Dermis blood vessel endothelial cell (primary cell): ENCODE results near the gene COL28A1. TPM values are rescaled to one million over a fixed set of nuclear protein-coding genes. Genes with fewer than 3 reads are reported as not detected.

Source experiments
- DNase-seq: peaks from one replicate; pipeline ENCODE4 v3.0.0; 2010
- total RNA-seq: library from RNA; depleted of rRNA; stranded (reverse); fragments of >200 nt; gene quantifications from 2 replicates; pipeline ENCODE4 v1.2.3, GENCODE V29; 2014

COL28A1 gene
- 0.17 TPM in 1 of 2 replicates, not detected in the other for total RNA-seq

DNA sequence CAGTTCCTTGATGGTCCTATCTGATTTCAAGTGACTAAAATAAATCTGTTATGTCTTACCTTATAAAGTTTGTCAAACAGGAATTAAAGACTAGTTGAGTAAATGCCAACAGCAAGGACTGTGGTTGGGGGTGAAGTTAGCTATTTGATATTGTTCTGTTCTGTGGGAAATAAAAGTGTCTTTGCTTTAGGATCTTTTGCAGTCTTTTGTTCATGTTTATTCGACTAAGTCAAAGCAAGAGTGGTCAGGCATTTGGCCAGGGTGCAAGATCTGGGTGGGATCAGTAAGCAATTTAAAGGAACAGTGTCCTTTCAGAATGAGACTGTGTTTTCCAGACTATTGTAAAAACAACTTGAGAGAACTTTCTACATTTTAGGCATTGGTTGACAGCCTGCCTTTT lies at the start of gene COL28A1:
COL28A1 (minus strand) TSS at position 183 of the 400 bp plus-strand sequence. CDS start 2,998 bp downstream, outside the sequence.
- no peak for DNase-seq

- no peak for DNase-seq
These were observed 49.0 kb upstream of the COL28A1 start for GRCh38 chr7:7584653-7585052.

GRCh38 chr7:7583731-7584130 lies 48.1 kb upstream of the COL28A1 start:
- DNase-seq, result no peak

- peak; percentile 16 for DNase-seq
These were observed 46.9 kb upstream of the COL28A1 start for GRCh38 chr7:7582596-7582995.

GRCh38 chr7:7581531-7582179 lies 46.0 kb upstream of the COL28A1 start:
- no peak for DNase-seq

DNA sequence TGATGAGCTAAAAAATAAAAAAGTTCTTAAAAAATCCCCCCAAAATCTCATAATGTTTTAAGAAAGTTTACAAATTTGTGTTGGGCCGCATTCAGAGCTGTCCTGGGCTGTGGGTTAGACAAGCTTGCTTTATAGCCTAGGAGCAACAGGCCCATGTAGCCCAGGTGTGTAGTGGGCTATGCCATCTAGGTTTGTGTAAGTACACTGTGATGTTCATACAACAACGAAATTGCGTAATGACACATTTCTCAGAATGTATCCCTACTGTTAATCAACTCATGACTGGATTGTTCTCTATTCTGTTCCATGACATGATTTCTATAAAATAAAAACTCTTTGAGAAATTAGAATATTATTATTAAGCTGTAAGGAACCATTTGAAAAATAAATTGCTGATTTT lies 44.0 kb upstream of the COL28A1 start:
- DNase-seq, result no peak

- DNase-seq, result no peak
These were observed 42.2 kb upstream of the COL28A1 start for GRCh38 chr7:7577888-7578287.

- DNase-seq, result no peak
These were observed 40.7 kb upstream of the COL28A1 start for GRCh38 chr7:7576344-7576743.

DNA sequence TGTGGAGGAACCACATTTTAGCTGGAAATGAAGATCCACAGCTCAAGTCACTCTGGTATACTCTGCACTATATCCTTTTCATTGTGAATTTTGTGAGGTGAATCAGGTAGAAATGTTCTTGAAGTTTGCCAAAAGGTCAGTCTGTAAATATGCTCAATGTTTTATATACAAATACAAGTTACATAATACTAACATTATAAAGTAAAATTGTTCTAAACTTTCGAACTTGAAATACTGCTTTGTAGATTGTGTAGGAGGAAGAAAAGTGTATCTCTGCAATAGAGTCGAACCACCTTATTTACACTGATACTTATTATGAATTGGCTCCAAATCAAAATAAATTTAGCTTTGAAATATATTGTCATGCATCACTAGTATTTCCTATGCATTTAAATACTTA lies 38.0 kb upstream of the COL28A1 start:
- no peak for DNase-seq

DNA sequence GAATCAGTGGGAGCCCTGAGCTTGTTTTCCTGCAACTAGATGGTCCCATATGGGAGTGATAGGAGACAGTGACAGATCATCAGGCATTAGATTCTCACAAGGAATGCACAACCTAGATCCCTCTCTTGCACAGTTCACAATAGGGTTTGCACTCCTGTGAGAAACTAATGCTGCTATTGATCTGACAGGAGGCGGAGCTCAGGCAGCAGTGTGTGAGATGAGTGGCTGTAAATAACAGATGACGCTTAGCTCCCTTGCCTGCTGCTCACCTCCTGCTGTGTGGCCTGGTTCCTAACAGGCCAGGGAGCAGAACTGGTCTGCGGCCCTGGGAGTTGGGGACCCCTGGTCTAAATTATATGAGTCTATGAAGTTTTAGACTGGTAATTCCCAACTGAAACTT lies 34.9 kb upstream of the COL28A1 start:
- no peak for DNase-seq

GRCh38 chr7:7569615-7570014 lies 33.9 kb upstream of the COL28A1 start:
- no peak for DNase-seq

DNA sequence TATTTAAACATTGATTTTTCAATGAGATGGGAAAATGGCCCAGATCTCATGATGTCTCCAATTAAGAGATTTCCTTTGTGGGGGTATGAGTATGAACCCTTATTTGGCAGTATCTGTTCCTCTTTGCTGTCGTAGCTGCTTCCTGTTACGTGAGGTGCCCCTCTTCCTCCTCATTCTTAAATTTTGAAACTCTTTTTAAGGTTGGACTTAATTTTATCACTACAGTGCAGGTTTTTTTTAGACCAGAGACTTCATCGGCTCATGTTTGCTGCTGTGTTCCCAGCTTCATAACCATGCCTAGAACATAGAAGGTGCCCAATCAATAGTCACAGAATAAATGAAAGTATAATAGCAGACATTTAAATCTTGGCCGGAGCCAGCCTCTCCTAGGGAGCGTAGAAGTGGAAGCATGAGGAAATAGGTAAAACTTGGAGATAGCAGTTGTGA lies 33.4 kb upstream of the COL28A1 start:
- no peak for DNase-seq

GRCh38 chr7:7568553-7568952 lies 32.9 kb upstream of the COL28A1 start:
- DNase-seq, result no peak

GRCh38 chr7:7567898-7568531 lies 32.3 kb upstream of the COL28A1 start:
- no peak for DNase-seq

DNA sequence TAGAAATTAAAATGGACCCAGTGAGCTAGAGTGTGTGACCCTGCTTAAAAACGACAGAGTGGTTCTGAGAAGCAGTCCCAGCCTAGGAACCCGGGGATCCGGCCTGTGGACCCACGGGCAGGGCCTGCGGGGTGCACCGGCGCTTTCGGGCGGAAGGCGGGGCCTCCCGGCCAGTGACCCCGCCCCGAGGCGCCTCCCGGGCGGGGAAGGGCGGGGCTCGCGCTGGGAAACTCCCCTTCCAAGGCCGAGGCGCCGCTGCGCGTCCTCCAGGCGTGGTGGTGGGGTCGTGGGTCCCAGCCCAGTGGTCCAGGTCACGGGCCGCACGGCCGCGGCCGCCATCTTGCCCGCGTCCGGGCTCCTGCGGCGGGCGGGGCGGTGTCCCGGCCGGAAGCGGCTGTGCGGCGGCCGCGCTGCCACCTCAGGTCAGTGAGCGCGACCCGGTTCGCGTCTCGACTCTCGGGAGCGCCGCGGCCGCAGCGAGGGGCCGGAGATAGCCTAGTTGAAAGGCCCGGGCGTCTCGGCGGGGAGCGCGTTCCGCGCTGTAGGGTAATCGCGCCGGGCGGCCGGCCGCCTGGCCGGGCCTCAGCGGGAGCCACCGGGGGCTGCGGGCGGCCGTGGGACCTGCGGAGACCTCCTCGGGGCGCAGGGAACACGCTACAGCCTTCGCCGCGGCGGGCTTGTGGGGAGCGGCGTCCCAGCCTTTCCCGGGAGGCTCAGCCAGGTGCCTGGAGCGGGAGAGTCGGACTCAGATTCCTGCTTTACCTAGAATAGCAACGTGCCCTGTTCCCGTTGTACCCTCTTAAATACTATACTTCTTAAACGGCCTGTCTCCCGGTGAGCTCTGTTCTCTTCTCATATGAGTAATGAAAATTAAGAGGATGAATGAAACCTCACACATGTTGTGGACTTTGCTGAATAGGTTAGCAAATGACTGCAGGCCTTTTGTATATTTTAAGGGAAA lies 31.3 kb upstream of the COL28A1 start, which contains the start of gene MIOS:
MIOS (plus strand) TSS at position 234 of the 961 bp plus-strand sequence. CDS start 5,592 bp downstream, outside the sequence.
- DNase-seq, result peak; percentile 83

GRCh38 chr7:7565746-7566650 lies 30.3 kb upstream of the COL28A1 start:
- no peak for DNase-seq

DNA sequence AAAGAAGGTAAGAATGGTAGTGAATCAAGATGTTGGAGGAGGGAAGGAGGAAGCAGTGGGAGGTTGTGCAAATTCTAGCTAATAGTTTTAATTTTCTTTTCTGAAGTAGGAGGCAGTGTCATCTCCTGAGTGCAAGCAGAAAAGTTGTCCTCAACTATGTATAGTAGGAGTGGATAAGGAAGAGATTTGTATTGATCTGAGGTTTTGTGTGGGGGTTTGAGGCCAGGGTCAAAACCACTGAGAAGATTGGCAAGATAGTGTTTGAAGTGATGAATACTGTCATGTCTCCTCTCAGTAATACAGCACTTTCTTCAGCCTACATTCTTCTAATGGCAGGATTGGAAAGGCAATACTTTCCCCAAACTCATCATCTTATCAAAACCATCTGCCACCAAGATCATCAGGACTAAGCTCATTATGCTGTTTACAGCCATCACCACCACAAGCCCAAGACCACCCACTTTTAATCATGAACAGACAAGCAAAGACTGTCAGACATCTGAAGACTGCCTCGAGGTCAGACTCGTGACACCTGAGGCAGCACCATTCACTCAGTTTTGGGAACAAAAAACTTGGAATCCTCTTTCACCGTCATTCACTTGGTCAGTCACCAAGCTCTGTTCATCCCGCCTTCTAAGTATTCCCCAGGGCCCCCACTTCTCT lies 29.5 kb upstream of the COL28A1 start:
- DNase-seq, result no peak

- DNase-seq, result no peak
These were observed 28.7 kb upstream of the COL28A1 start for GRCh38 chr7:7564323-7564780.

DNA sequence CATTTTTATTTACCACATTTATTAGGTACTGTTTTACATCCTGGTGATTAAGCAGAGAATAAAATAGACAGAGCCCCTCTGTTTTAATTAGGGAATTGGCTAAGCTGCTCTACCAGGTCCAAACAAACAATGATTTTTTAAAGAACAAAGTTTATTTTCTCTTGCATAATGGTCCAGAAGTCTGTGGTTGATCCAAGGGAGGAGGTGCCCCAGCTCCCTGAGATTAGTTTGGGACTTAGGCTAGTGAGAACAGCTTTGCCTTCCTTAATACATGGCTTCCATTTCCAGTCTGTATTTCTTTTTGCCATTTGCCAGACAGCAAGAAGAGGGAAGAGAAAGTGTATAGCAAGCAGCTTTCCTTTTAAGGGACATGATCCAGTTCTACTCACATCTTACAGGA lies 28.1 kb upstream of the COL28A1 start:
- no peak for DNase-seq

- DNase-seq, result no peak
These were observed 27.6 kb upstream of the COL28A1 start for GRCh38 chr7:7563269-7563668.

- no peak for DNase-seq
These were observed 27.1 kb upstream of the COL28A1 start for GRCh38 chr7:7562736-7563135.
